Measurements from ENCODE around the gene NDUFC1.
A peak's percentile ranks its signal among the peaks of the same experiment; 100 is the strongest.
"Not testable (repeated sequence)": the region's sequence is repeated elsewhere in the genome, so short reads cannot be mapped to it uniquely, and the experiment has no call there.

Gene NDUFC1

GRCh38 chr4:139301821-139302611 is at the start of gene NDUFC1:
TSS of gene NDUFC1 (minus strand) at chr4:139302477. CDS start at chr4:139295798, 6,679 bp downstream.
- DNase-seq, result no peak

DNA sequence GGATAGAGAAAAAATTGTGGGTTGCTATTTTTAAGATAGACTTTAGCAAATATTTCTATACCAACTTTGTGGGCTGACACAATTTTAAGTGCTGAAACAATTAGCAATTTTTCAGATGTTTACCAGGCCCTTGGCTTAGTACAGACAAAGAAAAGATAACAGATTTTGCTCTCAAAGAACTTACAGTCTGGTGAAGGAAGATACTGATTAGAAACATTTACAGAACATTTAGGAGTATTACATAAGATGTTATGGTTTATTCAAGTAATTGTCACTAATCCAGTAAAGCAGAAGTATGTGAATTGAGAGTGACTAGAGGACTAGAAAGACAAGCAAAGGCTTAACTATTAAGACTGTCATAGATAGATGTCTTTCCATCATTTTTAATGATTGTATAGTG is 35.3 kb upstream of the NDUFC1 start:
- DNase-seq, result no peak

DNA sequence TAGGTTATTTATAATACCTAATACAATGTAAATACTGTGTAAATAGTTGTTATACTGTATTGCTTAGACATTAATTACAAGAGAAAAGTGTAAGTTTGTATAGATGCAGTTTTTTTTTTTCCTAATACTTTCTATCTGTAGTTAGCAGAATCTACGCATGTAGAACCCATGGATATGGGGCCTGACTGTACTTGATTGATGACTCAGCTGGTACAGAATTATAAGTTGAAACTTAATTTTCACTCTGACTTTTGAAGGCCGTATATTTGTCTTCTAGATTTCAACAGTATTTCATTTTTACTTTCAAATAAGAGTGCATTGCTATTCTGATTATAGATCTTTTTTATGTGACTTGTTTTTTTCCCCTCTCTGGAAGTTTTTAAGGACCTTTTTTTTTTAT is 30.8 kb upstream of the NDUFC1 start:
- DNase-seq, result no peak

- no peak for DNase-seq
Measured at GRCh38 chr4:139331185-139331584, 28.9 kb upstream of the NDUFC1 start.

DNA sequence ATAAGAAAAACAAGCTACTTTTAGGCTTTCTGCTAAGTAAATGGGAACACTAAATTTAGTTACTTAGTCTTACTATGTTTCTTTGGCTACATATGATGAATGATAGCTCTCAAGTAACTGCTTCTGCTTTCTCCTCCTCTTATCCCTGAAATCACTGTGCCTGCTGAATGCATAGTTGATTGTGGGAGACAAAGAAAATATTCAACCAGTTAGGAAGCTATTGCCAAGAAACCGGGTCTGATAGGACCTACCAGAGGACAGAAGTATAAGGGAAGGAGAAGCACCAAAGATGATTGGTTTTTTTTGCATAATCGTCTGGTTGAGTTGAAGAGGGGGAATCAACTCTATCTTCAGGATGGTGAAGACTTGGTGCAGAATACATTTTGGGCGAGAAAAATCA is 28.0 kb upstream of the NDUFC1 start:
- no peak for DNase-seq

DNA sequence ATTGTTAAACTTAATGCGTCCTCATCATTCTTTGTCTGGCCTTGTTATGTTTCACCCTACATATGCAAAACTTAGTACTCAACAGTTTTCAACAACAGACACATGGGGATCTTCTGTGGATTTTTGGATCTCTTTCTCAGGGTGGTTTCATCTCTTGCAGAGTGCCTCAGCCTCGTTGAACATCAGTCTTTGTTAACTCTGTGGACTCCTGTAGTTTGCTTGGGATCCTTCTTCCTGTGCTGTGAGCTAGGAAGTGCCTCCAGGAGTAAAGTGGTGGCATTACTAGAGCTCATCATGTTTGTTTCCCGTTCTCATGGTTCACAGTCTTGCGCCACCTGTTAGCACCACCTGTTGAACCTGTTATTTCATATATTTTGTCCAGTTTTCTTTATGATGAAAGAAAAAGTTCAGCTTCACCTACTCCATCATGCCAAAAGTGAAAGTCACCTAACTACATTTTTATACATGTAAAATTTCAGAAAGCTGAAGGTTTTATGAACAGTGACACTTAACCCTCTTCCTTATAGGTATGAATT is 27.5 kb upstream of the NDUFC1 start:
- DNase-seq, result no peak

DNA sequence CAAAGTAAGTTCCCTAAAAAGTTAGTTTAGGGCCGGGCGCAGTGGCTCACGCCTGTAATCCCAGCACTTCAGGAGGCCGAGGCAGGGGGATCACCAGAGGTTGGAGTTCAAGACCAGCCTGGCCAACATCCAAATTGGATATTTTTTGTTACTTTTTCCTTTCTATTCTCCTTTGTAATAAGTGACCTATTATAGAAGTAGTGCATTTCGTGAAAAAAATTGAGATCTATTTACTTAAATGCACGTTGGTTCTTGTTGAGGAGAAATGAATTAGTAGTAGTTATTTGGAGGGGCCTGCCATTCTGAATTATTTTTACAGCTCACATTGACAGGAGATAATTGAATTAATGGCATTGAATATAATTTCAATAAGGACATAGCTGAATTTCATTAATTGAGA is 22.3 kb upstream of the NDUFC1 start:
- DNase-seq, result no peak

- not testable (repeated sequence) for DNase-seq
Measured at GRCh38 chr4:139322541-139322940, 20.3 kb upstream of the NDUFC1 start.

DNA sequence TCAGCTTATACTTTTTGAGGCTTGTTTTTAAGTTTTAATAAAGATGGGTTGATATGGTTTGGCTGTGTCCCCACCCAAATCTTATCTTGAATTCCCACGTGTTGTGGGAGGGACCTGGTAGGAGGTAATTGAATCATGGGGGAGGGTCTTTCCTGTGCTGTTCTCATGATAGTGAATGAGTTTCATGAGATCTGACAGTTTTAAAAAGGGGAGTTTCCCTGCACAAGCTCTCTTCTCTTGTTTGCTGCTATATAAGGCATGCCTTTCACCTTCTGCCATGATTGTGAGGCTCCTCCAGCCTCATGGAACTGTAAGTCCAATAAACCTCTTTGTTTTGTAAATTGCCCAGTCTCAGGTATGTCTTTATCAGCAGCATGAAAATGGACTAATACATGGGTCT is 19.8 kb upstream of the NDUFC1 start:
- not testable (repeated sequence) for DNase-seq

DNA sequence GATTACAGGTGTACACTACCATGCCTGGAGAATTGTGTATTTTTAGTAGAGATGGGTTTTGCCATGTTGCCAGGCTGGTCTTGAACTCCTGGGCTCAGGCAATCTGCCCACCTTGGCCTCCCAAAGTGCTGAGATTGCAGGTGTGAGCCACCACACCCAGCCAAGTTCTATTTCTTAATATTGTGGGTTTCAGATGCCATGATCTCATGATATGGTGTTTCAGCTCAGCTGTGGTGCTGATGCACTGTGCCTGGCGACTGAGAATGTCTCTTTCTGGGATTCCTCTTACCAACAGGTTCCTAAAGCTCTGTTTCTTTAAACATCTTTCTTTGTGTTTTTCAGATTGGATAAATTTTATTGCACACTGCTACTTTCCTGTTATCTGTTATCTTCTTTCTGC is 17.3 kb upstream of the NDUFC1 start:
- DNase-seq, result no peak

DNA sequence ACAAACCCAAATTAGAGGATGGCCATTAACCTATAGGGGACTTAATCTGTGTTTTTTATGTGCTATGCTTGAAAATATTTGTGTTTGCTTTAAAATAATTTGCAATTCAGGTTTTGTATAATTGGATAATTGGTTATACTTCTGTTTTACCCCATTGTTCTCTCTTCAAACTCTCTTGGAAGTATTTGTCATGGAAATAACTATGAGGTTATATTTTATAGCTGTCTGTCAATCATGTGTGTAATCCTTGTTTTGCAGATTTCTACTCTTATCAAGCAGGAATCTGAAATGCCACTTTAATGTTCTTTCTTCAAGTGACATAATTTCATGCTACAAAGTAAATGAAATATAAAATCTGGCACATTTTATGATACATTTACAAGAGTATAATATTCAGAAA is 15.4 kb upstream of the NDUFC1 start:
- DNase-seq, result no peak

DNA sequence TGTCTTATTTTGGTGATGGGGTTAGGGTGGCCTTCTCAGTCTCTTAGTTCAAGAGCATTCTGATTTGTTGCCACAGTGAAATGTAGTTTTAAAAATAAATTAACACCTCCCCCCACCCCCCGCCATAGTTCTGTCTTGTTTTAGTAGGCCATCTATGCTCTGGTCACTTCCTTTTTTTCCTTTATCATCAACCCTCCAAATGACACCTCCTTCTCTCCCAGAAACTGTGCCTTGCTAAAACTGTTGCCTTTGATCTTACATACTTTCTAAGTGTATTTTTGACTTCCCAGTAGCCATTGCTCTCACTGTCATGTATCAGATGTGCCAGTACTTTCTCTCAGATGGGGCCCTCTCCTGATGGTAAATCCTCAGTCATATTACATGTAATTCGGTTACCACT is 14.5 kb upstream of the NDUFC1 start:
- no peak for DNase-seq

DNA sequence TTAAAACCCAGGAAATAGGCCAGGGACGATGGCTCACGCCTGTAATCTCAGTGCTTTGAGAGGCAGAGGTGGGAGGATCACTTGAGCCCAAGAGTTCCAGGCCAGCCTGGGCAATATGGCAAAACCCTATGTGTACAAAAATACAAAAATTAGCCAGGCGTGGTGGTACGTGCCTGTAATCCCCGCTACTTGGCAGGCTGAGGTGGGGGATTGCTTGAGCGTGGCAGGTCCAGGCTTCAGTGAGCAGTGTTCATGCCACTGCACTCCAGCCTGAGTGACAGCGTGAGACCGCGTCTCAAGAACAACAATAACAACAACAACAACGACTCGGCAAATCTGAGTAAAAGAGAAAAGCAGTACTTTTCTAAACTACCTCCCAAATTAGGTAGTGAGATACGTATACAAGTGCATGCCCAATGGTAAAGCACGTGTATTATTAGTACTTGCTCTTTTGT is 13.0 kb upstream of the NDUFC1 start:
- DNase-seq, result no peak

- no peak for DNase-seq
Measured at GRCh38 chr4:139314047-139314800, 11.9 kb upstream of the NDUFC1 start.

GRCh38 chr4:139313414-139313813 is 11.1 kb upstream of the NDUFC1 start:
- not testable (repeated sequence) for DNase-seq

GRCh38 chr4:139312552-139313332 is 10.5 kb upstream of the NDUFC1 start:
- no peak for DNase-seq

DNA sequence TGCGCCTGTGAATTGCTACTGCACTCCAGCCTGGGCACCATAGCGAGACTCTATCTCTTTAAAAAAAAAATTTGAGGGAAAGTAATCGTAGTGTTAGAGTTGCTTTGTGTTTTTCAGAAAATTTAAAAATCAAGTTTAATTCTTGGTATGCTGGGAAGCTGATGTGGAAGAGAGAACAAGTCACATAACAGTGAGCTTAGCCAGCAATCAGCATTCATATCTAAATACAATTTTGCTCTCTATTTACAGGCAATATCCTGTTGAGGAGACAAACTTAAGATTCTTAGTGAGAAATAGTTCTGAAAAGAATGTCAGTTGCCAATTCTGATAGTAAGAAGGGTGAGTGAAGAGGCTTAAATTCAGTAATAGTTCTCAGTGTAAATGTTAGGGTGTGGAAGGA is 9.6 kb upstream of the NDUFC1 start:
- no peak for DNase-seq

DNA sequence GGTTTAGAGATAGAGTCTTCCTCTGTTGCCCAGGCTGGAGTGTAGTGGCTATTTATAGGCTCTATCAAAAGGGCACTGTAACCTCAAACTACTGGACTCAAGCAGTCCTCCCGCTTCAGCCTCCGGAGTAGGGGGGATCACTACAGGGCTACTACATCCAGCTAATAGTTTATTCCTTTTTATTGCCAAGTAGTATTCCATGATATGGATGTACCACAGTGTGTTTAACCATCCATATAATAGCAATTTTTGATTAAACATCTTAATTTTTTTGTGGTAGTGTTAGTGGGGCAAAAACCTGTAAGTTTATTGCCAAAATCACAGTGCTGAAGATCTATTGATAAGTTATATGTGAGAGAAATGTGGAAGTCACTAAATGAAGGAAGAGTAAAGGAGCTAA is 2.6 kb upstream of the NDUFC1 start:
- no peak for DNase-seq

- peak; percentile 88 to 90 for DNase-seq
Measured at GRCh38 chr4:139301113-139301820, 1.0 kb downstream of the NDUFC1 start, which contains the start of gene NAA15. TSS of gene NAA15 (plus strand) at chr4:139301505. CDS start at chr4:139301778, 273 bp downstream.

DNA sequence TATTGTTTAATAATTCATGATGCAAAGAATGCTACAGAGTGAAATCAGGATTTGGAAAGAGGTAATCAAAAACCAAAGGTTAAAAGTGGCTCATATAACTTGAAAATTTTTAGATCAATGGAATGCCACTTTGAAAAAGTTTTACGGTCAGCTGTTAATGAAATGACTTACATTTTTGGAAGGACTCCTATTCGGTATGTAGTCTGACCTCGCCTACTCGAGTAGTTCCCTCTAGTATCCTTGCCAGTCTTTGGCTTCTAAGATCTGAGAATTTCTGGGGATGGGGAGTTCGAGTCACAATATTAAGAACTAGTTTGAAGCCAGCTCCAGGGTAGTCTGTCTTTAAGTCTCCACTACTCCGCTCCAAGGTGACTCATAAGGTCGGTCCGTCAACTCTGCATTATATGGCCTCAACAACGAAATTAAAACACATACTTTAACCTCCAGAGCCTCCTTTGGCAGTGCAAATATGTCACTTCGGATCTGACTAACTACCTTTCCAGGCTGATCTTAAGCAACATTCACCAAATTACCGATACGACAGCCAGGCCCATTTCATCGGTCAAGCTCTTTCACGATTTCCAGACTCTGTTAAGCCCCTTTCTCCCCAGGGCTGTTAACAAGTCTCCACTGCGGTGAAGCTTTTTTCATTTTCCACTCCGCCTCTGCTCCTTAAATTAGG is 1.7 kb downstream of the NDUFC1 start:
- peak in 1 of 2 experiments; percentile 24 for DNase-seq

- no peak for DNase-seq
Measured at GRCh38 chr4:139299536-139299935, 2.7 kb downstream of the NDUFC1 start.

- no peak for DNase-seq
Measured at GRCh38 chr4:139297001-139297410, 5.3 kb downstream of the NDUFC1 start.
